Stimulated activated CD8-positive, alpha-beta memory T cell treated with anti-CD3 and anti-CD28 coated beads, Interleukin-2, amount 100 ng/mL, for 1 hour (primary cell): Measurements from ENCODE around the gene SHC3.
"Not testable (repeated sequence)": the region's sequence is repeated elsewhere in the genome, so short reads cannot be mapped to it uniquely, and the experiment has no call there.

Experiments
- DNase-seq, 2 donors: peaks; one replicate each; pipeline ENCODE4 v3.0.0-alpha.2; 2020; ENCODE audit warnings: low read depth in 2 of 2

SHC3 gene

GRCh38 chr9:89177944-89178829, at the start of gene SHC3:
Gene SHC3, minus strand, starts transcription at chr9:89178818. Its CDS starts 358 bp downstream, at chr9:89178460.
- DNase-seq = no peak

GRCh38 chr9:89225991-89226471, 47.4 kb upstream of the SHC3 start:
- no peak for DNase-seq

GRCh38 chr9:89225587-89225986, 47.0 kb upstream of the SHC3 start:
- DNase-seq = no peak

- no peak for DNase-seq
Measured at GRCh38 chr9:89225036-89225435, 46.4 kb upstream of the SHC3 start.

- DNase-seq = no peak
Measured at GRCh38 chr9:89224633-89225032, 46.0 kb upstream of the SHC3 start.

GRCh38 chr9:89223396-89223977, 44.9 kb upstream of the SHC3 start:
- no peak for DNase-seq

GRCh38 chr9:89219637-89220036, 41.0 kb upstream of the SHC3 start:
- no peak for DNase-seq

- DNase-seq = no peak
Measured at GRCh38 chr9:89218040-89218928, 39.7 kb upstream of the SHC3 start.

- DNase-seq = no peak
Measured at GRCh38 chr9:89215342-89215741, 36.7 kb upstream of the SHC3 start.

- DNase-seq = no peak
Measured at GRCh38 chr9:89213396-89213880, 34.8 kb upstream of the SHC3 start.

- no peak for DNase-seq
Measured at GRCh38 chr9:89212171-89212570, 33.6 kb upstream of the SHC3 start.

- not testable (repeated sequence) for DNase-seq
Measured at GRCh38 chr9:89209311-89209710, 30.7 kb upstream of the SHC3 start.

- DNase-seq = no peak
Measured at GRCh38 chr9:89207026-89207425, 28.4 kb upstream of the SHC3 start.

- no peak for DNase-seq
Measured at GRCh38 chr9:89204801-89205200, 26.2 kb upstream of the SHC3 start.

- DNase-seq = no peak
Measured at GRCh38 chr9:89195131-89195797, 16.6 kb upstream of the SHC3 start.

GRCh38 chr9:89194421-89195130, 16.0 kb upstream of the SHC3 start:
- DNase-seq = no peak

GRCh38 chr9:89191004-89191403, 12.4 kb upstream of the SHC3 start:
- DNase-seq = no peak

GRCh38 chr9:89189215-89189614, 10.6 kb upstream of the SHC3 start:
- no peak for DNase-seq

- DNase-seq = no peak
Measured at GRCh38 chr9:89187950-89188349, 9.3 kb upstream of the SHC3 start.

- DNase-seq = no peak
Measured at GRCh38 chr9:89187541-89187940, 8.9 kb upstream of the SHC3 start.

GRCh38 chr9:89186960-89187359, 8.3 kb upstream of the SHC3 start:
- DNase-seq = no peak
